LNCaP clone FGC (cell line): Measurements from ENCODE around the gene POM121L12.

Experiments used
- DNase-seq: peaks from one replicate; pipeline ENCODE4 v3.0.0-alpha.2; 2011; ENCODE audit warnings: low read depth
- H3K4me3 ChIP-seq: 2 replicates; pipeline ENCODE4 v1.5.1; 2011; ENCODE audit warnings: mild to moderate bottlenecking, low read depth, low read length, control low read depth
- CTCF ChIP-seq: IDR thresholded peaks from 2 replicates; pipeline ENCODE4 v1.5.1; 2012; ENCODE audit warnings: mild to moderate bottlenecking; ENCODE audit not compliant: control insufficient read depth, insufficient read depth; ENCODE audit errors: extremely low read depth

The POM121L12 gene

GRCh38 chr7:53060066-53060465 is 24.6 kb downstream of the POM121L12 start:
- H3K4me3 ChIP-seq, result no peak overlapping the region
- TF ChIP-seq CTCF, result no peak
- no peak for DNase-seq

- DNase-seq, result no peak
- TF ChIP-seq CTCF, result no peak
Observed at GRCh38 chr7:53062796-53063195, 27.4 kb downstream of the POM121L12 start.

GRCh38 chr7:53068673-53069072 is 33.2 kb downstream of the POM121L12 start:
- no peak for TF ChIP-seq CTCF
- no peak overlapping the region for H3K4me3 ChIP-seq
- DNase-seq, result no peak

More at GRCh38 chr7:53062796-53063195, 27.4 kb downstream of the POM121L12 start:
- no peak overlapping the region for H3K4me3 ChIP-seq

- no peak for DNase-seq
- TF ChIP-seq CTCF, result no peak
- no peak overlapping the region for H3K4me3 ChIP-seq
Observed at GRCh38 chr7:53070883-53071282, 35.5 kb downstream of the POM121L12 start.
